H1 (cell line): ENCODE results near the gene SCRN1. TPM values are rescaled to one million over a fixed set of nuclear protein-coding genes. Genes with fewer than 3 reads are reported as not detected.

ENCODE experiments used
- CBX5 ChIP-seq: fragments of 300-800, 300-1000 bp; sonication (generic); IDR thresholded peaks from 2 replicates; pipeline ENCODE4 v1.7.1; 2016; ENCODE audit warnings: antibody characterized with exemption, low read length, low read depth
- ZNF274 ChIP-seq: IDR thresholded peaks from 2 replicates; pipeline ENCODE4 v1.7.0; 2012; ENCODE audit warnings: low read length, borderline replicate concordance; ENCODE audit errors: extremely low read depth
- polyA plus RNA-seq, 7 experiments: library from polyadenylated mRNA; depleted of rRNA in 3 of 7; stranded (reverse) in 5 of 7; unstranded in 2 of 7; fragments of >200 nt in 5 of 7; fragments of 200-250 nt in 2 of 7; gene quantifications; 1 replicate in 5 of 7; 2 replicates in 1 of 7; 4 replicates in 1 of 7; pipeline versions ENCODE4 v1.2.1 to v1.2.3, GENCODE V29; 2011 to 2013; ENCODE audit warnings: missing spikeins in 2 of 7, mixed read lengths in 2 of 7
- total RNA-seq: library from RNA; stranded (reverse); fragmentation: NEBNext Ultra II Directional; extraction: Animal tissue kit (Norgen Biotek cat#: 25700); gene quantifications from 2 replicates; pipeline ENCODE4 v1.2.1, GENCODE V29; 2021

SCRN1 gene
- total and polyA plus RNA-seq, 2 of the 8 experiments (the other 6 are each of a cell fraction or from before 2014, with no cell fraction given) = 36.0 to 75.8 TPM

- no peak for TF ChIP-seq CBX5
- no peak for TF ChIP-seq ZNF274
These were observed 14.0 kb downstream of the SCRN1 start (continued) for GRCh38 chr7:29975561-29975960.
